Vagina (tissue), 2 donors: ENCODE data around the gene ANKIB1.

Experiments used
- CTCF ChIP-seq, 3 experiments: fragments of 450-650 bp in 2 of 3; fragments of 200-600 bp in 1 of 3; sonication (generic) in 1 of 3; IDR thresholded peaks; one replicate each; pipeline ENCODE4 v1.5.1; 2017 to 2019; ENCODE audit warnings: antibody characterized with exemption in 3 of 3, mild to moderate bottlenecking in 2 of 3, moderate library complexity in 2 of 3
- POLR2AphosphoS5 ChIP-seq, 2 donors: sonication (generic); formaldehyde crosslinking; IDR thresholded peaks; one replicate each; pipeline ENCODE4 v1.9.0; 2017; ENCODE audit warnings: antibody characterized with exemption in 2 of 2, mild to moderate bottlenecking in 2 of 2, low read depth in 1 of 2; ENCODE audit not compliant: insufficient read depth in 1 of 2

- TF ChIP-seq POLR2AphosphoS5 (IDR thresholded peaks at IDR 0.05; ENCODE audit: insufficient read depth in 1 of 2, low read depth in 1 of 2) (no peak), CTCF (IDR thresholded peaks at IDR 0.05) (no peak)
Measured at GRCh38 chr7:92306153-92306552, 60.4 kb downstream of the ANKIB1 start.
